HG02840 (cell line): ENCODE results near the gene COL3A1.

Experiments
- ATAC-seq: cut with Tn5 transposase; IDR thresholded peaks from one replicate; pipeline ENCODE4 v1.9.1; 2021; ENCODE audit warnings: mild to moderate bottlenecking, moderate library complexity, moderate number of reproducible peaks; ENCODE audit not compliant: unreplicated experiment, low FRiP score

COL3A1 gene

GRCh38 chr2:188973641-188974040 is 532 bp upstream of the COL3A1 start:
- ATAC-seq: no peak

GRCh38 chr2:188975497-188976102 is 1.4 kb downstream of the COL3A1 start:
- no peak for ATAC-seq

GRCh38 chr2:188976545-188977268 is 2.5 kb downstream of the COL3A1 start:
- no peak for ATAC-seq

- ATAC-seq: no peak
These were observed 3.1 kb downstream of the COL3A1 start for GRCh38 chr2:188977317-188977716.

GRCh38 chr2:188978291-188979081 is 4.3 kb downstream of the COL3A1 start:
- peak; percentile 86 for ATAC-seq

GRCh38 chr2:188979187-188980114 is 5.3 kb downstream of the COL3A1 start:
- ATAC-seq: peak; percentile 5

GRCh38 chr2:188983427-188984064 is 9.4 kb downstream of the COL3A1 start:
- no peak for ATAC-seq

- ATAC-seq: no peak
These were observed 9.9 kb downstream of the COL3A1 start for GRCh38 chr2:188984065-188984491.

- no peak for ATAC-seq
These were observed 10.5 kb downstream of the COL3A1 start for GRCh38 chr2:188984680-188985079.

- no peak for ATAC-seq
These were observed 12.7 kb downstream of the COL3A1 start for GRCh38 chr2:188986839-188987238.

- no peak for ATAC-seq
These were observed 19.1 kb downstream of the COL3A1 start for GRCh38 chr2:188993247-188993646.

- no peak for ATAC-seq
These were observed 23.1 kb downstream of the COL3A1 start for GRCh38 chr2:188997263-188997662.

- no peak for ATAC-seq
These were observed 26.0 kb downstream of the COL3A1 start for GRCh38 chr2:189000221-189000620.

GRCh38 chr2:189002079-189002478 is 27.9 kb downstream of the COL3A1 start:
- no peak for ATAC-seq

GRCh38 chr2:189008555-189009262 is 34.5 kb downstream of the COL3A1 start:
- no peak for ATAC-seq

- ATAC-seq: no peak
These were observed 36.4 kb downstream of the COL3A1 start for GRCh38 chr2:189010536-189010935.

- ATAC-seq: no peak
These were observed 38.2 kb downstream of the COL3A1 start for GRCh38 chr2:189012351-189012750.

- ATAC-seq: no peak
These were observed 38.9 kb downstream of the COL3A1 start for GRCh38 chr2:189013031-189013430.
